ENCODE data around the gene TRMT10A.

The TRMT10A gene, protein sequence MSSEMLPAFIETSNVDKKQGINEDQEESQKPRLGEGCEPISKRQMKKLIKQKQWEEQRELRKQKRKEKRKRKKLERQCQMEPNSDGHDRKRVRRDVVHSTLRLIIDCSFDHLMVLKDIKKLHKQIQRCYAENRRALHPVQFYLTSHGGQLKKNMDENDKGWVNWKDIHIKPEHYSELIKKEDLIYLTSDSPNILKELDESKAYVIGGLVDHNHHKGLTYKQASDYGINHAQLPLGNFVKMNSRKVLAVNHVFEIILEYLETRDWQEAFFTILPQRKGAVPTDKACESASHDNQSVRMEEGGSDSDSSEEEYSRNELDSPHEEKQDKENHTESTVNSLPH

DNA sequence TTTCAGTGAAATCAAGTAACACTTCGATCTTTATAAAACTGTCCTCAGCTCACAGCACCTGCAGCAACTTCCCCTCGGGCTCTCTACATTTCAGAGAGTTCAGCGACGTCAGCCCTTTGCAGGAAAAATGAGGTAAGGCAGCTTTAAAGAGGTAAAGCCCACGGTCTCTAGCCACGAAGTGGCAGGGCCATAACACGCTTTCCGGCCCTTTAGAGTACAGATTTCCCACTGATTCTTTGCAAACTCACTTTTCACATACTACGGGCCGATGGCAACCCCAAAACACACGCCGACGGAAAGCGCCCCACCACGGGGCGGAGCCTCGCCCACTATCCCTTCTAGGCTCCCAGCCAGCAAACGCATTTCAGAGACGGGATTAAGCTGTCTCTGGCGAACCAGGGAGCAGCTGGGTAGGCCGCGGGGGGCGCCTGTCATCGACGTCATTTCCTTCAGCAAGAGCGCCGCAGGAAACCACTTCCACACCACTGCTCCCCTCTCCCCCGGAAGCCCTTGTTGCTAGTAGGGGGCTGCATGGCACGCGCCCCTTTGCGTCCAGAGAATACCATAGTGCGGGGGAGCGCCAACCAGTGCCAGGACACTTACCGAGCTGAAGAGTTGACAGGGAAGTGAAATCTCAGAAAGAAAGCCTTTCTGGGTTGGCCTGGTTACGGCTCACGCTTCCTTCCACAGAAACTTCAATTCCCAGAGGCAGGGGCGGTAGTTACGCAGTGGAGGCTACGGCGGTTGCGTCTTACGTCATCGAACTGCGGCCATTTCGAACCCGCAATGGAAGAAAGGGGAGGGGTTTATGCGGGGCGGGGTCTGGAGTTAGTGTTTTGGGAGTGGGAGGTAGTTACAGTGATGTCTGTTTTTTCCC lies at the start of gene TRMT10A:
Gene TRMT10A, minus strand, starts transcription at position 730 of the 877 bp plus-strand sequence. CDS start 4,701 bp downstream, outside the sequence.
- TF ChIP-seq, protein P1, sequence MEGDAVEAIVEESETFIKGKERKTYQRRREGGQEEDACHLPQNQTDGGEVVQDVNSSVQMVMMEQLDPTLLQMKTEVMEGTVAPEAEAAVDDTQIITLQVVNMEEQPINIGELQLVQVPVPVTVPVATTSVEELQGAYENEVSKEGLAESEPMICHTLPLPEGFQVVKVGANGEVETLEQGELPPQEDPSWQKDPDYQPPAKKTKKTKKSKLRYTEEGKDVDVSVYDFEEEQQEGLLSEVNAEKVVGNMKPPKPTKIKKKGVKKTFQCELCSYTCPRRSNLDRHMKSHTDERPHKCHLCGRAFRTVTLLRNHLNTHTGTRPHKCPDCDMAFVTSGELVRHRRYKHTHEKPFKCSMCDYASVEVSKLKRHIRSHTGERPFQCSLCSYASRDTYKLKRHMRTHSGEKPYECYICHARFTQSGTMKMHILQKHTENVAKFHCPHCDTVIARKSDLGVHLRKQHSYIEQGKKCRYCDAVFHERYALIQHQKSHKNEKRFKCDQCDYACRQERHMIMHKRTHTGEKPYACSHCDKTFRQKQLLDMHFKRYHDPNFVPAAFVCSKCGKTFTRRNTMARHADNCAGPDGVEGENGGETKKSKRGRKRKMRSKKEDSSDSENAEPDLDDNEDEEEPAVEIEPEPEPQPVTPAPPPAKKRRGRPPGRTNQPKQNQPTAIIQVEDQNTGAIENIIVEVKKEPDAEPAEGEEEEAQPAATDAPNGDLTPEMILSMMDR (conservative IDR thresholded peaks at IDR 0.05; ENCODE audit: low read depth, low read length): no peak
- peak within 1 kb of the TSS; percentile 88 for H3K4me3 ChIP-seq (ENCODE audit: low read length)
- peak; percentile 96 for DNase-seq (ENCODE audit: low read depth)

DNA sequence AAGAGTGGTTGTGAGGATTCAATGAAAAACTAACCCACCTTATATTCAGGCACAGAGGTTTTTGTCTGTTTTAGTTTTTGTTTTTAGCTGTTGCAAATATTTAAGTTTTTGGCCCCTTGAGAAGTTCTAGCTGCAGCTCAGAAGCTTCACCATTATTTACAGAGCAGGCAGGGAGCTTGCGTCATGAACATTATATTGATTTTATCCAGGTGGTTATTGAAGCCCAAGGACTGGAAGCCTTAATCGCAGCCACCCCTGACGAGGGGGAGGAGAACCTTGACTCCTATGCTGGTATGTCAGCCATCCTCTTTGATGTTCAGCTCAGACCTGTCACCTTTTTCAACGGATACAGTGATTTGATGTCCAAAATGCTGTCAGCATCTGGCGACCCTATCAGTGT lies 48.9 kb upstream of the TRMT10A start:
- no peak overlapping the region for H3K4me3 ChIP-seq (ENCODE audit: low read length)
- no peak for DNase-seq (ENCODE audit: low read depth)
- TF ChIP-seq, protein P1 (conservative IDR thresholded peaks at IDR 0.05; ENCODE audit: low read depth, low read length): no peak

DNA sequence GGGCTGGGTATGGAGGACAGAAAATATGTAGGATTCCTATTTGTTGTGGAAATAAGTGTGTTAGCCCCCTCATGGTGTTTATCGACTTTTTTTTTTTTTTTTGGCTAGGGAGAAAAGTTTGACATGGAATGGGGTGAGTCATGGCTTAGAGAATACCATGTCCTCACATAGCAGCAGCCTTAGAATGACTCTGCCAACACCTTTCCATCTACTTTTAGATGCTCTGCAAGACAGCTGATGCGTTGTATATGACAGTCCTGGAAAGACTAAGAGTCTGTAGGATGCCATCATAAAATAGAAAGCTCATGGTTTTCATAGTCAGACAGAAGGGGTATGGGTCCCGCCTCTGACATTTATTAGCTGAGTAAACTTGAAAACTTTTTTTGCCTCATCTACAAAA lies 48.4 kb upstream of the TRMT10A start:
- DNase-seq (ENCODE audit: low read depth): no peak
- TF ChIP-seq, protein P1 (conservative IDR thresholded peaks at IDR 0.05; ENCODE audit: low read depth, low read length): no peak
- no peak overlapping the region for H3K4me3 ChIP-seq (ENCODE audit: low read length)

DNA sequence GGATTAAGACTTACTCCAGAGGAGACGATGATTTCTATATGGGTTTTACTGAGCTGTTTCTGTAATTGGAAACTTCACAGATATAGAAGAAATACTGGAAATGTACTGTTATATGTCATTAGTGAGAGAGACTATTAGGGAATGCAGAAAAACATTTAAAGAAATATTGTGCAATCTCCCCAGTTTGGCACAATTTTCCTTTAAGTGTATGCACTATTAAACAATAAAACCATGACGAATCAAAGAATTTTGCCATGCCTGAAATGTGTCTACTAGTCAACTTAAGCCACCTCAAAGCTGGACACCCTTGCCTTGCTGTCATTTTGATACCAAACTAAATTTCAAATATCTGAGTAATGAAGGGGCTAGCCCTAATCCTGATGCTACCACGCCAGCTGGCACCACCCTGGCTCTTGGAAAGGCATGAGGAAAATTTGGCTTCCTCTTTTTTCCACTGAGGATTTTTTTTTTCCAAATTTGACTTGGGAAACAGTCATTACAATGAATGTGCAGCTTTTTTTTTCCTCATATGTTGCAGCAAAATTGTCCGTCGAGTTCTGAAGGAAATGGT lies 46.9 kb upstream of the TRMT10A start:
- peak; percentile 19 for DNase-seq (ENCODE audit: low read depth)
- no peak overlapping the region for H3K4me3 ChIP-seq (ENCODE audit: low read length)
- TF ChIP-seq, protein P1 (conservative IDR thresholded peaks at IDR 0.05; ENCODE audit: low read depth, low read length): no peak

DNA sequence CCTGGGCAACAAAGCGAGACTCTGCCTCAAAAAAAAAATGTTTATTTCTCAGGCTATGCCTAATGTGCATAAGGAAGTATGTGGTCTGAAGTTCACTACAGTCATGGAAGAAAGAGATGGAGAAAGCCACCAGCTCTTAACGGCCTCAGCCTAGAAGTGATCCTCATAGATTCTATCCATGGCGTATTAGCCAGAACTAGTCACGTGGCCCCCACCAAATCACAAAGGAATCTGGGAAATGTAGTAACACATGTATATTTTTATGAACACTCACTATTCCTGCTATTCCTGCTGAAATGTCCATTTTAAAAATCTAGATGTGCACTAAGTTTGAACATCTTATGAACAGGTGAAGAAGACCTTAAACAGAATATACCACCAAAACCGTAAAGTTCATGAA lies 44.6 kb upstream of the TRMT10A start:
- H3K4me3 ChIP-seq (ENCODE audit: low read length): no peak overlapping the region
- TF ChIP-seq, protein P1 (conservative IDR thresholded peaks at IDR 0.05; ENCODE audit: low read depth, low read length): no peak
- DNase-seq (ENCODE audit: low read depth): no peak

DNA sequence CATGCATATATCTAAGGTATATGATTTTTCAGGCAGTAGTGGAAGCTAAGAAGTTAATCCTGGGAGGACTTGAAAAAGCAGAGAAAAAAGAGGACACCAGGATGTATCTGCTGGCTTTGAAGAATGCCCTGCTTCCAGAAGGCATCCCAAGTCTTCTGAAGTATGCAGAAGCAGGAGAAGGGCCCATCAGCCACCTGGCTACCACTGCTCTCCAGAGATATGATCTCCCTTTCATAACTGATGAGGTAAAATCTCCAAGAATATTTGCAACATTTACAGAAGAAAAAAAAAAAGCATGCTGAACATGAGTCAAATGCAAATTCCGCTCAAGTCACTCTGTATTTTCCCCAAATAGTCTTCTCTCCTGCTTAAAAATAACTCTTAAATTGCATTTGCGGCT lies 42.9 kb upstream of the TRMT10A start:
- DNase-seq (ENCODE audit: low read depth): no peak
- TF ChIP-seq, protein P1 (conservative IDR thresholded peaks at IDR 0.05; ENCODE audit: low read depth, low read length): no peak
- H3K4me3 ChIP-seq (ENCODE audit: low read length): no peak overlapping the region

All from retinal pigment epithelial cell (primary cell).